Activated T-helper 1 cell treated with anti-CD3 and anti-CD28 coated beads, Interleukin-2, amount 50 U/mL, for 16 hours (primary cell): Measurements from ENCODE around the gene CNTFR.
"Not testable (repeated sequence)": the region's sequence is repeated elsewhere in the genome, so short reads cannot be mapped to it uniquely, and the experiment has no call there.

Experiments used
- DNase-seq, 2 donors: peaks; one replicate each; pipeline ENCODE4 v3.0.0-alpha.2; 2020; ENCODE audit warnings: low read depth in 1 of 2, low spot score in 1 of 2

The CNTFR gene

GRCh38 chr9:34555500-34555899, 34.0 kb downstream of the CNTFR start:
- DNase-seq = no peak

- DNase-seq = no peak
Observed at GRCh38 chr9:34555002-34555348, 34.5 kb downstream of the CNTFR start.

- DNase-seq = no peak
Observed at GRCh38 chr9:34554211-34555001, 35.1 kb downstream of the CNTFR start.

GRCh38 chr9:34553511-34554021, 36.0 kb downstream of the CNTFR start:
- DNase-seq = no peak

GRCh38 chr9:34552986-34553385, 36.5 kb downstream of the CNTFR start:
- no peak for DNase-seq

GRCh38 chr9:34552606-34552981, 36.9 kb downstream of the CNTFR start:
- no peak for DNase-seq

- DNase-seq = no peak
Observed at GRCh38 chr9:34551751-34552605, 37.5 kb downstream of the CNTFR start.

GRCh38 chr9:34550681-34551270, 38.7 kb downstream of the CNTFR start:
- no peak for DNase-seq

- no peak for DNase-seq
Observed at GRCh38 chr9:34550016-34550680, 39.4 kb downstream of the CNTFR start.

GRCh38 chr9:34549407-34549732, 40.2 kb downstream of the CNTFR start:
- no peak for DNase-seq

- DNase-seq = no peak
Observed at GRCh38 chr9:34547960-34548611, 41.4 kb downstream of the CNTFR start.

- DNase-seq = no peak
Observed at GRCh38 chr9:34546834-34547827, 42.4 kb downstream of the CNTFR start.

- no peak for DNase-seq
Observed at GRCh38 chr9:34546102-34546833, 43.3 kb downstream of the CNTFR start.

- no peak for DNase-seq
Observed at GRCh38 chr9:34545497-34545896, 44.0 kb downstream of the CNTFR start.

GRCh38 chr9:34544035-34544434, 45.5 kb downstream of the CNTFR start:
- no peak for DNase-seq

GRCh38 chr9:34541540-34541939, 48.0 kb downstream of the CNTFR start:
- no peak for DNase-seq

GRCh38 chr9:34540827-34541226, 48.7 kb downstream of the CNTFR start:
- DNase-seq = no peak

GRCh38 chr9:34536685-34537084, 52.8 kb downstream of the CNTFR start:
- DNase-seq = no peak

- not testable (repeated sequence) for DNase-seq
Observed at GRCh38 chr9:34532041-34532440, 57.5 kb downstream of the CNTFR start.
